HG03095 (cell line): ENCODE data around the gene C1orf174.

Experiments used
- ATAC-seq: cut with Tn5 transposase; IDR thresholded peaks from one replicate; pipeline ENCODE4 v1.9.1; 2021; ENCODE audit warnings: moderate library complexity; ENCODE audit not compliant: unreplicated experiment

C1orf174 gene

DNA sequence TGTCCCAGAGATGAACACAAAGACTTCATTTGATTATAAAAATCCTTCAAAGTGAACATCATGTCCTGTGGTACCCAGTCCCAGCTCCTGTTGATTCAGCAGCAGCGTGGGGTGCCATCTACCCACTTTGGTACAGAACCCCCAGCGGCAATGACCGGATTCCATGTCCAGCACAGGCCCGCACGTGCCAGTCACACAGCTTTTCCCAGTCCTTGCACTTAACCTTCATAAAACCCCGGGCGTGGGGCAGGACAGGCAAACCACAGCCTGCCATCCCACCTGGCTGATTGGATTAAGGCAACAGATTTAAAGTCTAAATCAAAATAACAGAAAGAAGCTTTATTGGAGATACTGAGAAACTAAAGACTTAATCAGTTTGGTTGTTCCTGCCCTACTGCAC lies 58.6 kb downstream of the C1orf174 start:
- no peak for ATAC-seq
